K562 (cell line): Measurements from ENCODE around the gene CENPU. TPM values are rescaled to one million over a fixed set of nuclear protein-coding genes. Genes with fewer than 3 reads are reported as not detected.
A peak's percentile ranks its signal among the peaks of the same experiment; 100 is the strongest.
"Not testable (repeated sequence)": the region's sequence is repeated elsewhere in the genome, so short reads cannot be mapped to it uniquely, and the experiment has no call there.

Source experiments
- ATAC-seq: fragments of 200-7000 bp; cut with Tn5 transposase; 3 replicates; pipeline ENCODE4 v1.9.1; 2020; ENCODE audit warnings: moderate library complexity
- BruUV-seq: library from RNA; stranded (reverse); fragments of 400-500 nt; replicated peaks from 2 replicates; lab custom pipeline; 2021; lab: Mats Ljungman, UMichigan
- CTCF ChIA-PET: fragments of 300-600 bp; formaldehyde crosslinking; extraction: SDS; loops from one replicate; lab custom pipeline; 2021; ENCODE audit warnings: low intra/inter-chr PET ratio; lab: Yijun Ruan, JAX
- POLR2A ChIA-PET: fragments of 300-600, 350-650 bp; sonication (Branson Sonifier 250); formaldehyde crosslinking; extraction: SDS; loops from one replicate; lab custom pipeline; 2021; ENCODE audit warnings: antibody characterized with exemption, inconsistent platforms; lab: Yijun Ruan, JAX
- DNase-seq, 4 experiments: peaks; one replicate each; pipeline versions ENCODE4 v3.0.0 to v3.0.0-alpha.2; 2011 to 2018; ENCODE audit warnings: low spot score in 3 of 4, mixed read lengths in 3 of 4; ENCODE audit errors: extremely low read depth in 1 of 4
- FAIRE-seq: peaks from 2 replicates; lab custom pipeline; 2011; peaks lifted over from hg19 to GRCh38; lab: Jason Lieb, UNC
- H2AFZ ChIP-seq: 2 replicates; pipeline ENCODE4 v1.6.0; 2011; ENCODE audit warnings: low read depth, low read length, control low read depth, inconsistent platforms
- H3K27ac ChIP-seq: fragments of 200-600 bp; 3 replicates; pipeline ENCODE4 v1.8.0; 2011; ENCODE audit warnings: low read depth, mild to moderate bottlenecking, control low read depth, inconsistent platforms, low read length, moderate library complexity, mixed read lengths; ENCODE audit errors: extremely low read depth
- H3K27me3 ChIP-seq, 2 experiments: fragments of 300-600 bp in 1 of 2; 2 replicates in 1 of 2; 3 replicates in 1 of 2; pipeline versions ENCODE4 v1.6.0 to v1.8.0; 2011; ENCODE audit warnings: inconsistent platforms in 2 of 2, low read length in 2 of 2, mild to moderate bottlenecking in 1 of 2, mixed read lengths in 1 of 2, moderate library complexity in 1 of 2; ENCODE audit not compliant: control insufficient read depth in 2 of 2, insufficient read depth in 2 of 2
- H3K36me3 ChIP-seq: fragments of 300-600 bp; 3 replicates; pipeline ENCODE4 v1.8.0; 2011; ENCODE audit warnings: mild to moderate bottlenecking, low read length, inconsistent platforms; ENCODE audit not compliant: control insufficient read depth, insufficient read depth
- H3K4me1 ChIP-seq, 2 experiments: fragments of 200-600 bp in 1 of 2; replicated peaks in 1 of 2; 2 replicates in 1 of 2; 3 replicates in 1 of 2; pipeline versions ENCODE4 v1.5.1 to v1.8.0; 2011; ENCODE audit warnings: inconsistent platforms in 2 of 2, low read length in 2 of 2, mild to moderate bottlenecking in 1 of 2, mixed read lengths in 1 of 2, moderate library complexity in 1 of 2; ENCODE audit not compliant: control insufficient read depth in 2 of 2, insufficient read depth in 2 of 2
- H3K4me2 ChIP-seq: 2 replicates; pipeline ENCODE4 v1.6.1; 2011; ENCODE audit warnings: low read length, control low read depth, inconsistent platforms, mixed read lengths; ENCODE audit not compliant: insufficient read depth
- H3K4me3 ChIP-seq: fragments of 200-600 bp; sonication (generic), shearing (Covaris generic); 2 replicates; pipeline ENCODE4 v1.5.1; 2016; ENCODE audit warnings: control low read depth, inconsistent platforms
- H3K79me2 ChIP-seq: fragments of 200-600 bp; 3 replicates; pipeline ENCODE4 v1.8.0; 2011; ENCODE audit warnings: low read length, inconsistent platforms; ENCODE audit not compliant: control insufficient read depth, insufficient read depth
- H3K9ac ChIP-seq, 2 experiments: 2 replicates each; pipeline versions ENCODE4 v1.6.0 to v1.6.1; 2011; ENCODE audit warnings: low read depth in 2 of 2, low read length in 2 of 2, control low read depth in 1 of 2, inconsistent platforms in 1 of 2, mild to moderate bottlenecking in 1 of 2, mixed read lengths in 1 of 2; ENCODE audit not compliant: insufficient read depth in 1 of 2
- H3K9me1 ChIP-seq: one replicate; pipeline ENCODE4 v1.6.0; 2011; ENCODE audit warnings: inconsistent platforms, mild to moderate bottlenecking, low read length, moderate library complexity; ENCODE audit not compliant: control insufficient read depth, insufficient read depth
- H3K9me3 ChIP-seq: replicated peaks from 2 replicates; pipeline ENCODE4 v1.5.1; 2011; ENCODE audit warnings: low read depth, low read length, inconsistent platforms; ENCODE audit not compliant: control insufficient read depth, insufficient read depth
- H4K20me1 ChIP-seq: replicated peaks from 2 replicates; pipeline ENCODE4 v1.6.1; 2011; ENCODE audit warnings: low read length, inconsistent platforms, mixed read lengths; ENCODE audit not compliant: control insufficient read depth, insufficient read depth
- CBX8 ChIP-seq: fragments of 200-600 bp; sonication (generic); IDR thresholded peaks from 2 replicates; pipeline ENCODE4 v1.6.1; 2012; ENCODE audit warnings: borderline replicate concordance, mixed run types, low read depth, mild to moderate bottlenecking, moderate library complexity, mixed read lengths, low read length, control low read depth, inconsistent platforms; ENCODE audit not compliant: poor library complexity, severe bottlenecking; ENCODE audit errors: extremely low read depth
- CSDE1 ChIP-seq, 2 experiments: fragments of 450-650 bp; IDR thresholded peaks; 2 replicates each; pipeline ENCODE4 v1.6.1; 2016; ENCODE audit warnings: mild to moderate bottlenecking in 1 of 2
- E2F6 ChIP-seq, 2 experiments: IDR thresholded peaks; 2 replicates each; pipeline ENCODE4 v1.6.1; 2011; ENCODE audit warnings: borderline replicate concordance in 1 of 2, control low read depth in 1 of 2, low read depth in 1 of 2, low read length in 1 of 2, mild to moderate bottlenecking in 1 of 2, mixed read lengths in 1 of 2, moderate library complexity in 1 of 2; ENCODE audit not compliant: insufficient read depth in 1 of 2, insufficient read length in 1 of 2, poor library complexity in 1 of 2, severe bottlenecking in 1 of 2; ENCODE audit errors: extremely low read depth in 1 of 2
- ETV5 ChIP-seq: sonication (generic); formaldehyde crosslinking; IDR thresholded peaks from 2 replicates; pipeline ENCODE4 v1.4.0; 2020; ENCODE audit warnings: low read depth, mild to moderate bottlenecking, missing genetic modification reagents
- GABPB2 ChIP-seq: fragments of 250-450 bp; sonication (Bioruptor Pico); conservative IDR thresholded peaks from 2 replicates; pipeline ENCODE4 v1.5.1; 2021; ENCODE audit warnings: mild to moderate bottlenecking
- GATAD2A ChIP-seq: fragments of 450-650 bp; IDR thresholded peaks from 2 replicates; pipeline ENCODE4 v1.6.1; 2017
- HLTF ChIP-seq: fragments of 450-650 bp; IDR thresholded peaks from 2 replicates; pipeline ENCODE4 v1.6.1; 2016
- MEF2D ChIP-seq: conservative IDR thresholded peaks from 2 replicates; pipeline ENCODE4 v1.6.1; 2016; ENCODE audit warnings: low read depth, missing genetic modification characterization, missing compliant biosample characterization
- NFYB ChIP-seq: IDR thresholded peaks from 2 replicates; pipeline ENCODE4 v1.6.1; 2011; ENCODE audit warnings: mild to moderate bottlenecking, moderate library complexity; ENCODE audit not compliant: insufficient read length; ENCODE audit errors: extremely low read depth
- SIRT6 ChIP-seq: IDR thresholded peaks from one replicate; pipeline ENCODE4 v1.6.1; 2012; ENCODE audit warnings: low read depth, mild to moderate bottlenecking, control low read depth, inconsistent platforms, low read length, moderate library complexity
- SRSF7 ChIP-seq: fragments of 200-400 bp; formaldehyde crosslinking; optimal IDR thresholded peaks from 2 replicates; pipeline ENCODE3; 2017; ENCODE audit warnings: mild to moderate bottlenecking, low read depth, low read length
- TRIM24 ChIP-seq, 2 experiments: fragments of 450-650 bp; IDR thresholded peaks; 2 replicates each; pipeline ENCODE4 v1.6.1; 2016
- ZNF586 ChIP-seq: fragments of 450-650 bp; formaldehyde crosslinking; conservative IDR thresholded peaks from 2 replicates; pipeline ENCODE4 v1.4.0; 2020; ENCODE audit warnings: mild to moderate bottlenecking, moderate library complexity
- WGBS: fragments of 100-300 bp; shearing (Covaris generic); methylation state at CpG from one replicate; pipeline ENCODE4 v1.1.6; 2016; ENCODE audit warnings: low coverage, mixed read lengths; ENCODE audit not compliant: insufficient coverage; ENCODE audit errors: missing lambda C conversion rate; 5-methylcytosine and 5-hydroxymethylcytosine counted together
- in situ Hi-C: fragments of 300-500 bp; cut with MboI; formaldehyde crosslinking; loops from 4 replicates; pipeline ENCODE4 v1.15.0; 2018; ENCODE audit warnings: inconsistent platforms, mixed read lengths
- intact Hi-C: fragments of 100-400 bp; cut with micrococcal nuclease; formaldehyde crosslinking; loops from 2 replicates; pipeline ENCODE4 v1.14.2; 2022
- polyA plus RNA-seq, 8 experiments: library from polyadenylated mRNA; depleted of rRNA in 4 of 8; stranded (reverse) in 5 of 8; unstranded in 3 of 8; fragments of >200 nt; fragmentation: Nextera tagmentation in 2 of 8; fragmentation: Illumina TruSeq in 1 of 8; extraction: Ambion mirVana in 2 of 8; extraction: Trizol in 1 of 8; gene quantifications; 2 replicates each; pipeline versions ENCODE4 v1.2.1 to v1.2.3, GENCODE V29; 2011 to 2014; ENCODE audit warnings: inconsistent platforms in 1 of 8, missing spikeins in 1 of 8
- total RNA-seq, 7 experiments: library from RNA; depleted of rRNA in 6 of 7; stranded (reverse); fragments of >200 nt in 6 of 7; fragmentation: Illumina TruSeq in 2 of 7; extraction: Trizol in 2 of 7; gene quantifications; 2 replicates each; pipeline versions ENCODE4 v1.2.1 to v1.2.3, GENCODE V29; 2011 to 2021; ENCODE audit warnings: low replicate concordance in 1 of 7

CENPU gene
- total and polyA plus RNA-seq, 9 of the 15 experiments (the other 6 are each of a cell fraction or from before 2014, with no cell fraction given): 39.4 to 98.7 (median 84.3) TPM

GRCh38 chr4:184739575-184739974, 5.7 kb upstream of the CENPU start:
- H4K20me1 ChIP-seq, CTCF ChIA-PET, H2AFZ ChIP-seq, H3K4me2 ChIP-seq, H3K4me1 ChIP-seq, H3K9me3 ChIP-seq, H3K79me2 ChIP-seq, H3K4me3 ChIP-seq, H3K9ac ChIP-seq, H3K36me3 ChIP-seq, H3K9me1 ChIP-seq, in situ Hi-C loops, POLR2A ChIA-PET, DNase-seq, ATAC-seq, BruUV-seq, H3K27me3 ChIP-seq, FAIRE-seq, H3K27ac ChIP-seq: not testable (repeated sequence)
- WGBS: 0% methylated on average over 1 of the region's 1 CpG
- TF ChIP-seq TRIM24 (IDR thresholded peaks at IDR 0.05): peak in 1 of 2 experiments; percentile 41; a peak in 1 of 4 replicates
- intact Hi-C loops: loop anchor here (10.0 kb wide), 1 partner anchor 475 kb away; no protein-coding TSS in a partner anchor

- ChIA-PET POLR2A (interaction anchor here (0.7 to 1.8 kb wide), 7 partner anchors 11 to 109 kb away, joined by 3 to 8 read pairs (median 5); no protein-coding TSS in a partner anchor), CTCF (no interaction called here)
- peak overlapping the region; percentile 78 for H3K4me3 ChIP-seq
- no peaks in the 10 kb centered on the region for H4K20me1 ChIP-seq
- in situ Hi-C loops: no loop called here
- peak overlapping the region; percentile 89 for H2AFZ ChIP-seq
- H3K36me3 ChIP-seq: peaks cover 25% of the 10 kb centered on the region
- intact Hi-C loops: loop anchor here (1.0 to 10.0 kb wide), 3 partner anchors 81 to 470 kb away; partner anchors contain the start of genes CASP3 and PRIMPOL
- TSS peak; percentile 92 for BruUV-seq
- H3K9me3 ChIP-seq: no peaks in the 10 kb centered on the region
- WGBS: 11% methylated on average over 6 of the region's 6 CpGs
- FAIRE-seq (no peak), DNase-seq (no peak), ATAC-seq (no peak)
- H3K4me2 ChIP-seq: peak overlapping the region; percentile 77
- no peaks in the 10 kb centered on the region for H3K9me1 ChIP-seq
- no peaks in the 10 kb centered on the region for H3K27me3 ChIP-seq
- H3K9ac ChIP-seq: peak overlapping the region in 1 of 2 experiments; percentile 68; a peak in 2 of 4 replicates
- peaks cover 42% of the 10 kb centered on the region for H3K79me2 ChIP-seq
- H3K27ac ChIP-seq: peak overlapping the region; percentile 66; the same call in 2 of the 3 replicates
- H3K4me1 ChIP-seq: peaks cover 0 to 8% of the 10 kb centered on the region in 2 experiments; a peak in 1 of 5 replicates
- TF ChIP-seq SIRT6 (no peak), HLTF (no peak), MEF2D (no peak), ZNF586 (CRISPR knock-in tag) (no peak), E2F6 (IDR thresholded peaks at IDR 0.05; ENCODE audit: borderline replicate concordance in 1 of 2, extremely low read depth in 1 of 2, insufficient read depth in 1 of 2, insufficient read length in 1 of 2, low read depth in 1 of 2, low read length in 1 of 2, poor library complexity in 1 of 2, severe bottlenecking in 1 of 2) (no peak), GABPB2 (CRISPR knock-in tag) (no peak), ETV5 (no peak), SRSF7 (no peak), NFYB (no peak), CBX8 (no peak), CSDE1 (IDR thresholded peaks at IDR 0.05) (no peak), GATAD2A (no peak)
Measured at GRCh38 chr4:184734758-184735157, 862 bp upstream of the CENPU start.
